Bronchial epithelial cell (primary cell): ENCODE results near the gene HESX1. TPM values are rescaled to one million over a fixed set of nuclear protein-coding genes. Genes with fewer than 3 reads are reported as not detected.

Source experiments
- DNase-seq: peaks from one replicate; pipeline ENCODE4 v3.0.0-alpha.2; 2010; ENCODE audit warnings: low read depth
- FAIRE-seq: peaks from 2 replicates; lab custom pipeline; 2011; peaks lifted over from hg19 to GRCh38; lab: Jason Lieb, UNC
- H3K27me3 ChIP-seq: 2 replicates; pipeline ENCODE4 v1.5.1; 2011; ENCODE audit warnings: low read length; ENCODE audit not compliant: control insufficient read depth, insufficient read depth
- H3K36me3 ChIP-seq: 2 replicates; pipeline ENCODE4 v1.5.1; 2011; ENCODE audit warnings: low read length; ENCODE audit not compliant: control insufficient read depth, insufficient read depth
- H3K4me3 ChIP-seq: 2 replicates; pipeline ENCODE4 v1.5.1; 2011; ENCODE audit warnings: mild to moderate bottlenecking, low read depth, low read length, control low read depth
- CTCF ChIP-seq: IDR thresholded peaks from 2 replicates; pipeline ENCODE4 v1.5.1; 2011; ENCODE audit warnings: mild to moderate bottlenecking, moderate library complexity, low read length, control low read depth, inconsistent platforms; ENCODE audit not compliant: insufficient read depth, severe bottlenecking
- total RNA-seq: library from RNA; depleted of rRNA; stranded (reverse); fragments of >200 nt; gene quantifications from 2 replicates; pipeline ENCODE4 v1.2.1, GENCODE V29; 2014

Gene HESX1
- total RNA-seq, 1 donor from 2014 or later: 0.26 TPM

GRCh38 chr3:57151021-57151449 is 48.7 kb downstream of the HESX1 start:
- TF ChIP-seq CTCF: no peak
- Histone ChIP-seq H3K36me3 (no peaks in the 10 kb centered on the region), H3K27me3 (peaks cover 2% of the 10 kb centered on the region), H3K4me3 (no peak overlapping the region)
- DNase-seq: no peak
- FAIRE-seq: no peak

DNA sequence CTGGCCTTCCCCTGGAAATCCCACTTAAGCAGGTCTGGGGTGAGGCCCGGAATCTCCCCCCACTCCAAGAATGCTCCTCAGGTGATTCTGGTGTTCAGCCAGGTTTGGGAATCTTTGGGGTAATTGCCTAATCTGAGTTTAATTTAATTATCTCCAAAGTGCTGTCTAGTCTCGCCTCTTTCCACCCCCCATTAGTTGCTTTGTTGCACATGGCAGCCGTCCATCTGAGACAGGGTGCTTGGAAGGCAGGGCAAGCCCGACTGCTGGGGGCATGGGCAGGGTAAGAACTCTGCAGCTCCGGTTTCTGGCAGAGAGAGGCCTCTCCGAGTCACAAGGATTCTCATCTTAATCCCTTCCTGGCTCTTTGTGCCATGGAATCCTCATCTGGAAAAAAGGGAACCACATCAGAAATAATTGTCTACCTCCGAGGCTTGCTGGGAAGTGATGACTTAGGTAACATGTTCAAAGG is 49.6 kb downstream of the HESX1 start:
- H3K27me3 ChIP-seq: peaks cover 2% of the 10 kb centered on the region
- no peak overlapping the region for H3K4me3 ChIP-seq
- no peak for TF ChIP-seq CTCF
- DNase-seq (no peak), FAIRE-seq (no peak)
- no peaks in the 10 kb centered on the region for H3K36me3 ChIP-seq

Other genes with a start within 250 kb of the HESX1 start
- gene SPATA12, start 139.3 kb downstream of the HESX1 start, total RNA-seq: under 0.01 TPM in 1 of 2 replicates, not detected in the other
- gene IL17RD, start 34.6 kb downstream of the HESX1 start, total RNA-seq: 1.1 and 2.3 TPM in 2 replicates
- 29.5 and 32.5 TPM in 2 replicates for gene APPL1, start 27.8 kb upstream of the HESX1 start, total RNA-seq
- not detected in 2 replicates for gene ASB14, start 92.7 kb upstream of the HESX1 start, total RNA-seq